Endothelial cell of umbilical vein (primary cell): ENCODE results near the gene NEK6. TPM values are rescaled to one million over a fixed set of nuclear protein-coding genes. Genes with fewer than 3 reads are reported as not detected.

Source experiments
- BruUV-seq: library from RNA; stranded (reverse); fragments of 400-500 nt; replicated peaks from 2 replicates; lab custom pipeline; 2021; lab: Mats Ljungman, UMichigan
- CTCF ChIA-PET: fragments of 300-600, 350-600 bp; sonication (Branson Sonifier 250); formaldehyde crosslinking; loops from one replicate; lab custom pipeline; 2021; ENCODE audit warnings: antibody characterized with exemption, inconsistent platforms; lab: Charles Lee
- POLR2A ChIA-PET: fragments of 300-600, 350-600 bp; sonication (Branson Sonifier 250); formaldehyde crosslinking; loops from one replicate; lab custom pipeline; 2021; ENCODE audit warnings: antibody characterized with exemption, inconsistent platforms; lab: Charles Lee
- DNase-seq: peaks from one replicate; pipeline ENCODE4 v3.0.0-alpha.2; 2011; ENCODE audit warnings: low read depth, low spot score
- FAIRE-seq: peaks from 2 replicates; lab custom pipeline; 2011; peaks lifted over from hg19 to GRCh38; lab: Jason Lieb, UNC
- H2AFZ ChIP-seq: 2 replicates; pipeline ENCODE4 v1.6.0; 2012; ENCODE audit warnings: low read depth, low read length, control low read depth, inconsistent platforms
- H3K27ac ChIP-seq: 2 replicates; pipeline ENCODE4 v1.5.1; 2011; ENCODE audit warnings: low read depth, mild to moderate bottlenecking, control low read depth, low read length, moderate library complexity; ENCODE audit not compliant: insufficient read depth
- H3K27me3 ChIP-seq, 2 experiments: 2 replicates each; pipeline versions ENCODE4 v1.6.0 to v1.6.1; 2011; ENCODE audit warnings: low read length in 2 of 2, mixed read lengths in 1 of 2; ENCODE audit not compliant: control insufficient read depth in 2 of 2, insufficient read depth in 2 of 2
- H3K36me3 ChIP-seq, 2 experiments: 2 replicates in 1 of 2; 3 replicates in 1 of 2; pipeline ENCODE4 v1.5.1; 2011; ENCODE audit warnings: low read length in 2 of 2, mild to moderate bottlenecking in 1 of 2, moderate library complexity in 1 of 2; ENCODE audit not compliant: control insufficient read depth in 2 of 2, insufficient read depth in 2 of 2; ENCODE audit errors: extremely low read depth in 1 of 2
- H3K4me1 ChIP-seq: 3 replicates; pipeline ENCODE4 v1.5.1; 2011; ENCODE audit warnings: mild to moderate bottlenecking, low read length; ENCODE audit not compliant: control insufficient read depth, insufficient read depth; ENCODE audit errors: extremely low read depth
- H3K4me2 ChIP-seq: 2 replicates; pipeline ENCODE4 v1.6.1; 2011; ENCODE audit warnings: low read length, control low read depth, mixed read lengths; ENCODE audit not compliant: insufficient read depth
- H3K4me3 ChIP-seq, 3 experiments: fragments of 200-600 bp in 1 of 3; sonication (generic), shearing (Covaris generic) in 1 of 3; replicated peaks in 1 of 3; 2 replicates each; pipeline ENCODE4 v1.5.1; 2011 to 2016; ENCODE audit warnings: control low read depth in 3 of 3, low read length in 3 of 3, mild to moderate bottlenecking in 2 of 3, inconsistent platforms in 1 of 3, low read depth in 1 of 3, moderate library complexity in 1 of 3; ENCODE audit not compliant: insufficient read depth in 1 of 3
- H3K79me2 ChIP-seq: 2 replicates; pipeline ENCODE4 v1.6.0; 2012; ENCODE audit warnings: low read length, inconsistent platforms; ENCODE audit not compliant: control insufficient read depth, insufficient read depth
- H3K9ac ChIP-seq: replicated peaks from 2 replicates; pipeline ENCODE3; 2011; ENCODE audit warnings: low read length, control low read depth; ENCODE audit not compliant: insufficient read depth; ENCODE audit errors: extremely low read depth
- H3K9me1 ChIP-seq: replicated peaks from 3 replicates; pipeline ENCODE4 v1.6.0; 2011; ENCODE audit warnings: mild to moderate bottlenecking, low read length; ENCODE audit not compliant: control insufficient read depth, insufficient read depth; ENCODE audit errors: extremely low read depth
- H3K9me3 ChIP-seq: replicated peaks from 2 replicates; pipeline ENCODE4 v1.5.1; 2012; ENCODE audit warnings: low read length, inconsistent platforms; ENCODE audit not compliant: control insufficient read depth, insufficient read depth
- H4K20me1 ChIP-seq: replicated peaks from 2 replicates; pipeline ENCODE3; 2011; ENCODE audit warnings: mild to moderate bottlenecking, low read length; ENCODE audit not compliant: control insufficient read depth, insufficient read depth; ENCODE audit errors: extremely low read depth
- EZH2 ChIP-seq: IDR thresholded peaks from 2 replicates; pipeline ENCODE4 v1.6.1; 2012; ENCODE audit warnings: borderline replicate concordance, low read depth, mild to moderate bottlenecking, moderate library complexity, low read length, inconsistent platforms; ENCODE audit not compliant: severe bottlenecking
- FOS ChIP-seq: IDR thresholded peaks from 2 replicates; pipeline ENCODE4 v1.6.1; 2011; ENCODE audit warnings: mild to moderate bottlenecking, low read length, moderate library complexity, borderline replicate concordance; ENCODE audit not compliant: insufficient read depth
- GATA2 ChIP-seq: IDR thresholded peaks from 2 replicates; pipeline ENCODE4 v1.7.0; 2011; ENCODE audit warnings: low read depth, mild to moderate bottlenecking, moderate library complexity, mixed read lengths, low read length; ENCODE audit not compliant: insufficient read length, insufficient read depth
- JUN ChIP-seq: IDR thresholded peaks from 2 replicates; pipeline ENCODE4 v1.6.1; 2011; ENCODE audit warnings: borderline replicate concordance, low read depth; ENCODE audit not compliant: insufficient read length, insufficient read depth
- MYC ChIP-seq: IDR thresholded peaks from one replicate; pipeline ENCODE4 v1.6.1; 2011; ENCODE audit warnings: mild to moderate bottlenecking, low read depth, low read length
- POLR2A ChIP-seq: IDR thresholded peaks from 2 replicates; pipeline ENCODE4 v1.6.1; 2012; ENCODE audit warnings: low read depth, mild to moderate bottlenecking, control low read depth, low read length
- POLR2AphosphoS5 ChIP-seq: IDR thresholded peaks from 2 replicates; pipeline ENCODE4 v1.6.1; 2012; ENCODE audit warnings: low read depth, mild to moderate bottlenecking, control low read depth, low read length, moderate library complexity; ENCODE audit not compliant: insufficient read depth
- dilution Hi-C: fragments of 300-500 bp; cut with MboI; formaldehyde crosslinking; loops from one replicate; pipeline ENCODE4 v1.15.0; 2019; ENCODE audit warnings: low sequenced_read_pairs; ENCODE audit not compliant: extremely low pct_ligation_motif_present
- intact Hi-C: fragments of 100-400 bp; cut with micrococcal nuclease; formaldehyde crosslinking; loops from one replicate; pipeline ENCODE4 v1.10.0; 2022
- polyA plus RNA-seq, 4 experiments: library from polyadenylated mRNA; depleted of rRNA in 3 of 4; stranded (reverse) in 3 of 4; unstranded in 1 of 4; fragments of >200 nt; gene quantifications; 2 replicates each; pipeline versions ENCODE4 v1.2.1 to v1.2.3, GENCODE V29; 2011 to 2012; ENCODE audit warnings: missing spikeins in 1 of 4
- total RNA-seq: library from RNA; stranded (reverse); gene quantifications from 2 replicates; pipeline ENCODE4 v1.2.3, GENCODE V29; 2021
- TF ChIP-seq, protein P1 (sequence below): IDR thresholded peaks from 2 replicates; pipeline ENCODE4 v1.6.1; 2011; ENCODE audit not compliant: insufficient read depth, insufficient read length
- TF ChIP-seq, protein P2 (sequence below), 2 donors: IDR thresholded peaks; 1 replicate in 1 of 2; 2 replicates in 1 of 2; pipeline ENCODE4 v1.5.1; 2011; ENCODE audit warnings: low read length in 2 of 2, mild to moderate bottlenecking in 2 of 2, moderate library complexity in 2 of 2, control low read depth in 1 of 2, inconsistent platforms in 1 of 2, low read depth in 1 of 2; ENCODE audit not compliant: insufficient read depth in 1 of 2; ENCODE audit errors: extremely low read depth in 1 of 2

The NEK6 gene
- total and polyA plus RNA-seq, 2 donors (not counting 3 experiments of a cell fraction or from before 2014, with no cell fraction given), result 64.3 to 67.1 TPM

DNA sequence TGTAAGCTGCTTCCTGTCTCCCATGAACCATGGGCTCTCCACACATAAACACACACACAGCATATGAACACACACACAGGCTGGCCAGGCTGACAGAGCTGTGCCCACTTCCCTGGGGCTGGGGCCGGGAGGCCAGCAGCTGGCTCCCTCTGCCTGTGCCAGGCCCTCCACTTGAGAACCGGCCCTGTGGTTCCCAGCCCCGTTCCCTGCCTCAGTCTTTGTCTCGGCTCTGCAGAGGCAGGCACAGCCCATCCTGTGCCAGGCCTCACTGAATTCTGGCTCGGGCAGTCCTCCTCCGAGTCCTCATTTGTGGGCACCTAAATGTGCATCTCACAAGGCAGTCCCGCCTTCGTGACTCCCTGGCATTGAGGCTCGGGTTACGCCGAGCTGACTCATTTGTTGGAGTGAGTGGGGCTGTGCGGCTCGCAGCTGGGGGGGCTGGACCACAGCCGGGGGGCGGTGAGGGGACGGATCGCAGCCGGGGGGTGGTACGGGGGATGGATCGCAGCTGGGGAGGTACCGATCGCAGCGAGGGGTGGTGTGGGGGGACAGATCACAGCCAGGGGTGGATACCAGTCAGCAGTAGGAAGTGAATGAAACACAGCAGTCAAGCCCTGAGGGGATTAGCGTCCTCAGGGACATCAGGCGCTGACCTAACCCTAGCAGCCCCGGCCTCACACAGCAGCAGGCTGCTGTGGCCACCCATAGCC is 85.2 kb downstream of the NEK6 start:
- no peak overlapping the region for H3K4me2 ChIP-seq
- H3K9me3 ChIP-seq, result no peaks in the 10 kb centered on the region
- POLR2A ChIA-PET, result interaction anchor here (0.7 kb wide), 1 partner anchor 13 kb away, joined by 9 read pairs; no protein-coding TSS in a partner anchor
- CTCF ChIA-PET, result interaction anchor here (1.1 to 3.2 kb wide), 2 partner anchors 18 to 217 kb away, joined by 4 to 12 read pairs; no protein-coding TSS in a partner anchor
- intact Hi-C loops (no loop called here), dilution Hi-C loops (no loop called here)
- no peak overlapping the region for H2AFZ ChIP-seq
- no peak overlapping the region for H3K4me3 ChIP-seq
- DNase-seq (peak; percentile 49), FAIRE-seq (no peak)
- BruUV-seq, result no TSS peak
- H3K27me3 ChIP-seq, result no peaks in the 10 kb centered on the region
- H3K36me3 ChIP-seq, result peaks cover 3 to 46% of the 10 kb centered on the region in 2 experiments
- H3K27ac ChIP-seq, result no peak overlapping the region
- H3K9me1 ChIP-seq, result no peaks in the 10 kb centered on the region
- no peaks in the 10 kb centered on the region for H3K4me1 ChIP-seq
- no peak for TF ChIP-seq JUN
- TF ChIP-seq, protein P1, sequence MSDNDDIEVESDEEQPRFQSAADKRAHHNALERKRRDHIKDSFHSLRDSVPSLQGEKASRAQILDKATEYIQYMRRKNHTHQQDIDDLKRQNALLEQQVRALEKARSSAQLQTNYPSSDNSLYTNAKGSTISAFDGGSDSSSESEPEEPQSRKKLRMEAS, result no peak
- no peak for TF ChIP-seq POLR2AphosphoS5
- no peak for TF ChIP-seq POLR2A
- TF ChIP-seq GATA2, result no peak
- no peak for TF ChIP-seq MYC
- no peak for TF ChIP-seq EZH2
- TF ChIP-seq FOS, result no peak
- TF ChIP-seq, protein P2, sequence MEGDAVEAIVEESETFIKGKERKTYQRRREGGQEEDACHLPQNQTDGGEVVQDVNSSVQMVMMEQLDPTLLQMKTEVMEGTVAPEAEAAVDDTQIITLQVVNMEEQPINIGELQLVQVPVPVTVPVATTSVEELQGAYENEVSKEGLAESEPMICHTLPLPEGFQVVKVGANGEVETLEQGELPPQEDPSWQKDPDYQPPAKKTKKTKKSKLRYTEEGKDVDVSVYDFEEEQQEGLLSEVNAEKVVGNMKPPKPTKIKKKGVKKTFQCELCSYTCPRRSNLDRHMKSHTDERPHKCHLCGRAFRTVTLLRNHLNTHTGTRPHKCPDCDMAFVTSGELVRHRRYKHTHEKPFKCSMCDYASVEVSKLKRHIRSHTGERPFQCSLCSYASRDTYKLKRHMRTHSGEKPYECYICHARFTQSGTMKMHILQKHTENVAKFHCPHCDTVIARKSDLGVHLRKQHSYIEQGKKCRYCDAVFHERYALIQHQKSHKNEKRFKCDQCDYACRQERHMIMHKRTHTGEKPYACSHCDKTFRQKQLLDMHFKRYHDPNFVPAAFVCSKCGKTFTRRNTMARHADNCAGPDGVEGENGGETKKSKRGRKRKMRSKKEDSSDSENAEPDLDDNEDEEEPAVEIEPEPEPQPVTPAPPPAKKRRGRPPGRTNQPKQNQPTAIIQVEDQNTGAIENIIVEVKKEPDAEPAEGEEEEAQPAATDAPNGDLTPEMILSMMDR (IDR thresholded peaks at IDR 0.05; ENCODE audit: extremely low read depth in 1 of 2, insufficient read depth in 1 of 2, low read depth in 1 of 2, low read length in 2 of 2), result no peak
- no peaks in the 10 kb centered on the region for H3K79me2 ChIP-seq
- H4K20me1 ChIP-seq, result no peaks in the 10 kb centered on the region
- H3K9ac ChIP-seq, result no peak overlapping the region
